HG02870 (cell line): ENCODE measurements around the gene TTR.

Experiments
- ATAC-seq: cut with Tn5 transposase; IDR thresholded peaks from one replicate; pipeline ENCODE4 v1.9.1; 2021; ENCODE audit warnings: mild to moderate bottlenecking, moderate library complexity; ENCODE audit not compliant: unreplicated experiment

The TTR gene

GRCh38 chr18:31578126-31578525 lies 13.6 kb upstream of the TTR start:
- ATAC-seq: no peak

GRCh38 chr18:31579375-31579774 lies 12.3 kb upstream of the TTR start:
- no peak for ATAC-seq

- ATAC-seq: no peak
Observed at GRCh38 chr18:31581498-31582197, 10.0 kb upstream of the TTR start.

- no peak for ATAC-seq
Observed at GRCh38 chr18:31583185-31583854, 8.4 kb upstream of the TTR start.

- no peak for ATAC-seq
Observed at GRCh38 chr18:31585991-31586390, 5.7 kb upstream of the TTR start.

GRCh38 chr18:31586616-31587015 lies 5.1 kb upstream of the TTR start:
- ATAC-seq: no peak

GRCh38 chr18:31587529-31587928 lies 4.1 kb upstream of the TTR start:
- no peak for ATAC-seq

- no peak for ATAC-seq
Observed at GRCh38 chr18:31590570-31590969, 1.1 kb upstream of the TTR start.

GRCh38 chr18:31591113-31591512 lies 564 bp upstream of the TTR start:
- ATAC-seq: no peak

- no peak for ATAC-seq
Observed at GRCh38 chr18:31592506-31593157, 955 bp downstream of the TTR start.

GRCh38 chr18:31595121-31595771 lies 3.6 kb downstream of the TTR start:
- ATAC-seq: no peak

- no peak for ATAC-seq
Observed at GRCh38 chr18:31596081-31596872, 4.6 kb downstream of the TTR start.

GRCh38 chr18:31598021-31598805 lies 6.5 kb downstream of the TTR start:
- ATAC-seq: no peak

- ATAC-seq: no peak
Observed at GRCh38 chr18:31603315-31603714, 11.6 kb downstream of the TTR start.

GRCh38 chr18:31606265-31606664 lies 14.6 kb downstream of the TTR start:
- no peak for ATAC-seq

- ATAC-seq: no peak
Observed at GRCh38 chr18:31607384-31607783, 15.7 kb downstream of the TTR start.

- ATAC-seq: no peak
Observed at GRCh38 chr18:31609886-31610285, 18.2 kb downstream of the TTR start.

- ATAC-seq: no peak
Observed at GRCh38 chr18:31610286-31611205, 18.9 kb downstream of the TTR start.

- ATAC-seq: no peak
Observed at GRCh38 chr18:31611511-31611910, 19.8 kb downstream of the TTR start.
